Fibroblast of lung (primary cell): Measurements from ENCODE around the gene RAPGEF3. TPM values are rescaled to one million over a fixed set of nuclear protein-coding genes. Genes with fewer than 3 reads are reported as not detected.

Experiments
- DNase-seq, 2 donors: peaks; one replicate each; pipeline versions ENCODE4 v3.0.0 to v3.0.0-alpha.2; 2010; ENCODE audit warnings: low read depth in 2 of 2
- H2AFZ ChIP-seq: 2 replicates; pipeline ENCODE4 v1.5.1; 2012; ENCODE audit warnings: low read length, control low read depth, inconsistent platforms
- H3K27ac ChIP-seq: 2 replicates; pipeline ENCODE4 v1.5.1; 2011; ENCODE audit warnings: low read length, control low read depth; ENCODE audit not compliant: insufficient read depth
- H3K27me3 ChIP-seq: 2 replicates; pipeline ENCODE4 v1.5.1; 2011; ENCODE audit warnings: mild to moderate bottlenecking, low read length; ENCODE audit not compliant: control insufficient read depth, insufficient read depth
- H3K36me3 ChIP-seq: 2 replicates; pipeline ENCODE4 v1.5.1; 2011; ENCODE audit warnings: low read length; ENCODE audit not compliant: control insufficient read depth, insufficient read depth
- H3K4me1 ChIP-seq: 2 replicates; pipeline ENCODE4 v1.5.1; 2011; ENCODE audit warnings: low read length; ENCODE audit not compliant: control insufficient read depth, insufficient read depth; ENCODE audit errors: extremely low read depth
- H3K4me2 ChIP-seq: 2 replicates; pipeline ENCODE4 v1.5.1; 2011; ENCODE audit warnings: low read length, control low read depth; ENCODE audit not compliant: insufficient read depth; ENCODE audit errors: extremely low read depth
- H3K4me3 ChIP-seq, 4 experiments: fragments of 200-600 bp in 1 of 4; sonication (generic) in 1 of 4; replicated peaks in 1 of 4; 2 replicates each; pipeline ENCODE4 v1.5.1; 2011 to 2016; ENCODE audit warnings: low read length in 4 of 4, low read depth in 3 of 4, mild to moderate bottlenecking in 3 of 4, control low read depth in 2 of 4, inconsistent platforms in 1 of 4, mixed read lengths in 1 of 4; ENCODE audit not compliant: insufficient read depth in 1 of 4; ENCODE audit errors: control extremely low read depth in 1 of 4
- H3K79me2 ChIP-seq: 2 replicates; pipeline ENCODE4 v1.5.1; 2012; ENCODE audit warnings: mild to moderate bottlenecking, low read length, inconsistent platforms; ENCODE audit not compliant: control insufficient read depth, insufficient read depth
- H3K9ac ChIP-seq: 2 replicates; pipeline ENCODE4 v1.5.1; 2011; ENCODE audit warnings: mild to moderate bottlenecking, low read length, control low read depth; ENCODE audit not compliant: insufficient read depth
- H3K9me3 ChIP-seq: 2 replicates; pipeline ENCODE4 v1.5.1; 2012; ENCODE audit warnings: low read depth, low read length; ENCODE audit not compliant: control insufficient read depth, insufficient read depth
- H4K20me1 ChIP-seq: 2 replicates; pipeline ENCODE4 v1.5.1; 2011; ENCODE audit warnings: low read length; ENCODE audit not compliant: control insufficient read depth, insufficient read depth; ENCODE audit errors: extremely low read depth
- CTCF ChIP-seq, 2 donors: IDR thresholded peaks in 1 of 2; conservative IDR thresholded peaks in 1 of 2; 1 replicate in 1 of 2; 2 replicates in 1 of 2; pipeline ENCODE4 v1.5.1; 2011 to 2012; ENCODE audit warnings: low read length in 2 of 2, control low read depth in 1 of 2, inconsistent platforms in 1 of 2, low read depth in 1 of 2, mild to moderate bottlenecking in 1 of 2
- EZH2 ChIP-seq: IDR thresholded peaks from 2 replicates; pipeline ENCODE4 v1.5.1; 2012; ENCODE audit warnings: low read length, control low read depth, mild to moderate bottlenecking; ENCODE audit errors: missing control alignments
- polyA plus RNA-seq, 2 donors: library from polyadenylated mRNA; depleted of rRNA in 1 of 2; stranded (reverse) in 1 of 2; unstranded in 1 of 2; fragments of >200 nt; gene quantifications; 2 replicates each; pipeline ENCODE4 v1.2.1, GENCODE V29; 2011 to 2012; ENCODE audit warnings: missing spikeins in 1 of 2
- total RNA-seq: library from RNA; depleted of rRNA; stranded (reverse); fragments of >200 nt; gene quantifications from 2 replicates; pipeline ENCODE4 v1.2.1, GENCODE V29; 2014

Gene RAPGEF3
- total and polyA plus RNA-seq, 2 donors (not counting 1 experiment from before 2014, with no cell fraction given): 0.83 to 2.8 TPM

GRCh38 chr12:47781479-47782371, 23.0 kb upstream of the RAPGEF3 start:
- no peaks in the 10 kb centered on the region for H3K27me3 ChIP-seq
- peaks cover 27% of the 10 kb centered on the region for H3K36me3 ChIP-seq
- no peak overlapping the region for H3K27ac ChIP-seq
- TF ChIP-seq CTCF (conservative IDR thresholded peaks at IDR 0.05 in 1 of 2, IDR thresholded peaks at IDR 0.05 in 1 of 2; ENCODE audit: low read depth in 1 of 2, low read length in 2 of 2) (no peak), EZH2 (no peak)
- no peaks in the 10 kb centered on the region for H3K79me2 ChIP-seq
- peaks cover 2% of the 10 kb centered on the region for H3K4me1 ChIP-seq
- H2AFZ ChIP-seq: no peak overlapping the region
- no peak overlapping the region for H3K4me2 ChIP-seq
- no peak for DNase-seq
- no peak overlapping the region for H3K4me3 ChIP-seq
- H3K9me3 ChIP-seq: no peaks in the 10 kb centered on the region
- no peaks in the 10 kb centered on the region for H4K20me1 ChIP-seq
- H3K9ac ChIP-seq: no peak overlapping the region

DNA sequence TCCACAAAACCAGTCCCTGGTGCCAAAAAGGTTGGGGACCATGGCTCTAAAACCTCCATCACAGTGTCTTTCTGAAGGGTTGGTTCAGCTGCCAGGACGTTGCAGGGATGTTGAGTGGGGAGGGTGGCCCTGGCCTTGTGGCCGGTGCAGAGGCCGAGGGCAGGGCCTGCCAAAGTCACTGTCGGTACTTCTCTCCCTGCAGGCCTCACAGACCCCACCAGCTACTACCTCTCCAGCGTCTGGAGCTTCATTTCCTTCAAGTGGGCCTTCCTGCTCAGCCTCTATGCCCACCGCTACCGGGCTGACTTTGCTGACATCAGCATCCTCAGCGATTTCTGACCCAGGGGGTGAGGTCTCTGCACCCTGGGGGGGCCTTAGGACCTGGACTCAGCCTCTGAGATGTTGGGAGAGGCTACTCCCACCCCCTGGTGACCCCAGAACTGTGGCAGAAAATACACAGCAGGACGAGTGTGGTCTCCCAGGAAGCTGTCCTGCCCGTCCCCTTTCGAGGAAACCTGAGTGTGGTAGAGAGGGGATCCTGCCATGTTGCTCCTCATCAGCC, 21.3 kb upstream of the RAPGEF3 start:
- Histone ChIP-seq H3K27me3 (no peaks in the 10 kb centered on the region), H3K4me2 (no peak overlapping the region), H3K79me2 (no peaks in the 10 kb centered on the region), H4K20me1 (no peaks in the 10 kb centered on the region), H3K9me3 (no peaks in the 10 kb centered on the region), H3K36me3 (peaks cover 16% of the 10 kb centered on the region), H3K4me1 (peaks cover 7% of the 10 kb centered on the region), H2AFZ (no peak overlapping the region), H3K27ac (no peak overlapping the region), H3K9ac (no peak overlapping the region), H3K4me3 (no peak overlapping the region)
- TF ChIP-seq CTCF (conservative IDR thresholded peaks at IDR 0.05 in 1 of 2, IDR thresholded peaks at IDR 0.05 in 1 of 2; ENCODE audit: low read depth in 1 of 2, low read length in 2 of 2) (no peak), EZH2 (no peak)
- DNase-seq: no peak

DNA sequence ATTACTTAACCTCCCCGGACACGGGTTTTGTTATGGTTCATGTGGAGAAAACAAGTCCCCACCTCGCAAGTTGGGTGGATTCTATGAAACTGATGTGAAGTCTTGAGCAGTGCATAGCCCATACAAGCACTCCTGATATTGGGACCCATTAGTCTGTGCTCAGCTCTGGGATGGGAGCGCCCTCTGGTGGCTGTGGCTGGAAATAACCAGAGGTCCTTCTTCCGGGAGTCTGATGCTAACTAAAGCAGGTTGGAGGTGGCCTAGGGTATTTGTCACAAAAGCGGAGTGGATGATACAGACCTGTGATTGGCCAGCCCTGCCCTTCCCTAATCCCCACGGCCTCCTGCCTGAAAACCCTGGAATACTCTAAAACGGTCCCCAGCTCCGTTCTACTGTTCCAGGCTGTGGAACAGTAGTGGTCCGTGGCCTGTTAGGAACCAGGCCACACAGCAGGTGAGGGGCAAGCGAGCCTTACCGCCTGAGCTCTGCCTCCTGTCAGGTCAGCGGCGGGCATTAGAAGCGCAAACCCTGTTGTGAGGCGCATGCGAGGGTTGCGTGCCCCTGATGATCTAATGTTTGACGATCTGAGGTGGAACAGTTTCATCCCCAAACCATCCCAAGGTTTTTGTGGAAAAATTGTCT, 20.7 kb upstream of the RAPGEF3 start:
- no peak overlapping the region for H3K9ac ChIP-seq
- H3K4me3 ChIP-seq: no peak overlapping the region
- H3K4me1 ChIP-seq: peaks cover 11% of the 10 kb centered on the region
- no peak overlapping the region for H3K27ac ChIP-seq
- H2AFZ ChIP-seq: no peak overlapping the region
- no peak for TF ChIP-seq EZH2
- peak; percentile 96 to 98 for TF ChIP-seq CTCF (conservative IDR thresholded peaks at IDR 0.05 in 1 of 2, IDR thresholded peaks at IDR 0.05 in 1 of 2; ENCODE audit: low read depth in 1 of 2, low read length in 2 of 2)
- no peaks in the 10 kb centered on the region for H3K79me2 ChIP-seq
- H3K27me3 ChIP-seq: no peaks in the 10 kb centered on the region
- DNase-seq: peak; percentile 62 to 85
- H4K20me1 ChIP-seq: no peaks in the 10 kb centered on the region
- peaks cover 10% of the 10 kb centered on the region for H3K36me3 ChIP-seq
- no peak overlapping the region for H3K4me2 ChIP-seq
- no peaks in the 10 kb centered on the region for H3K9me3 ChIP-seq
